GM12873 (cell line): ENCODE measurements around the gene TLCD4.

ENCODE experiments used
- CTCF ChIP-seq: IDR thresholded peaks from 2 replicates; pipeline ENCODE4 v1.5.1; 2012; ENCODE audit warnings: low read depth, mild to moderate bottlenecking, moderate library complexity, low read length, control low read depth; ENCODE audit not compliant: insufficient read depth; ENCODE audit errors: missing control alignments

Gene TLCD4

GRCh38 chr1:95097426-95097825 lies 19.7 kb upstream of the TLCD4 start:
- TF ChIP-seq CTCF = no peak

DNA sequence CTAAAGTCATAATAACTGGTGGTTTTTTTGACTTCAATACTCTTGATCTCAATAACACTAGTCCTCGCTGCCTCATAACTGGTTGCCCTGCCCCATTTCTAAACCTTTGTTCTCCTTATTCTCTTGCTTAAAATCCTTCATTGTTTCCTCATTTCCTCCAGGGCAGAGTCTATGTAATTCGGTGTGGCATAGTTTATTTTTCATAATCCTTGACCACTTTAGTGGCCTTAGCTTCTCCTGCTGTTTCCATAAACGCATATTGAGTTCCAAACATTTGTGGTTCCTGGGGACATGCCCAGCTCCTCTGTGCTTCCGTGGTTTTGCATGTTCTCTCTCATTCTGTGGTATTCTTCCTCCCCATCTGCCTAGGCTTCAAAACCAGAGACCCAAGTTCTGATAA lies 19.0 kb upstream of the TLCD4 start:
- no peak for TF ChIP-seq CTCF

DNA sequence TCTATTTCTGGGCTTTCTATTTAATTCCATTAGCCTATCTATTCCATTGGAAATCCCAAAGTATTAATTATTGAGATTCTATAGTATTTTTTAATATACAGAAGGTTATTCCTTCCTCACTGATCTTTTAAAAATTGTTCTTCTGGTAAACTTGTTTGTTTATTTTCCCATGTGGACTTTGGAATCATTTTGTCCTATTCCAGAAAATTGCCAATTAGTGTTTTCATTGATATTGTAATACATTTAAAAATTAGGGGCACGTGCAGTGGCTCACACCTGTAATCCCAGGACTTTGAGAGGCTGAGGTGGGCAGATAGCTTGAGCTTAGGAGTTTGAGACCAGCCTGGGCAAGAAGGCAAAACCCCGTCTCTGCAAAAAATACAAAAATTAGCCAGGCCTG lies 8.4 kb upstream of the TLCD4 start:
- TF ChIP-seq CTCF = no peak

DNA sequence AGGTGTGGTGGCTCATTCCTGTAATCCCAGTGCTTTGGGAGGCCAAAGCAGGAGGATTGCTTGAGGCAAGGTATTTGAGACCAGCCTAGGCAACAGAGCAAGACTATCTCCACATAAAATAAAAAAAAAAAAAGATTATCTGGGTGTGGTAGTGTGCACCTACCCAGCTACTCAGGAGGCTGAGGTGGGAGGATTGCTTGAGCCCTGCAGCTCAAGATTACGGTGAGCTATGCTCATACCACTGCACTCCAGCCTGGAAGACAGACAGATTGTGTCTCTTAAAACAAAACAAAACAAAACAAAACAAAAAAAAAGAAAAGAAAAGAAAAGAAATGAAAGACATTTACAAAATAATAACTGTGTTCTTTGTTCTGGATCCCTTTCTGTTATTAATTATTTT lies 6.1 kb upstream of the TLCD4 start:
- TF ChIP-seq CTCF = no peak

DNA sequence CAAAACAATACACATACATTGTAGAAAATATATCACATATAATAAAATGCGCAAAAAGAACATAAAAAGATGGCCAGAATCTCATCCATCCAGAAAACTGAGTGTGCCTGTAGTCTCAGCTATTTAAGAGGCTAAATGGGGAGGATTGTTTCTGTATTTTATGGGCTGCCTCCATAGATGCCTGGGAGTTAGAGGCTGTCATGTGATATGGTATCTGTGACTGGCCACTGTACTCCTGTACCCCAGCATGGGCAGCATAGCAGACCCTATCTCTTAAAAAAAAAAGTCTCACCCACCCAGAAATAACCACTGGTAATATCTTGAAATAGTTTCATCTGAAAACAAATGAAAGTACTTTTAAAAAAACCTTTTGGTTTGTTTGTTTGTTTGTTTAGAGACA lies 3.5 kb upstream of the TLCD4 start:
- no peak for TF ChIP-seq CTCF

- TF ChIP-seq CTCF = no peak
These were observed 1.4 kb upstream of the TLCD4 start for GRCh38 chr1:95115708-95116137.

GRCh38 chr1:95116580-95117206 lies 462 bp upstream of the TLCD4 start:
- TF ChIP-seq CTCF = peak; percentile 81
